K562 (cell line): ENCODE measurements around the gene TIAM1. TPM values are rescaled to one million over a fixed set of nuclear protein-coding genes. Genes with fewer than 3 reads are reported as not detected.

Experiments used
- ATAC-seq: fragments of 200-7000 bp; cut with Tn5 transposase; 3 replicates; pipeline ENCODE4 v1.9.1; 2020; ENCODE audit warnings: moderate library complexity
- BruUV-seq: library from RNA; stranded (reverse); fragments of 400-500 nt; replicated peaks from 2 replicates; lab custom pipeline; 2021; lab: Mats Ljungman, UMichigan
- CTCF ChIA-PET: fragments of 300-600 bp; formaldehyde crosslinking; extraction: SDS; loops from one replicate; lab custom pipeline; 2021; ENCODE audit warnings: low intra/inter-chr PET ratio; lab: Yijun Ruan, JAX
- POLR2A ChIA-PET: fragments of 300-600, 350-650 bp; sonication (Branson Sonifier 250); formaldehyde crosslinking; extraction: SDS; loops from one replicate; lab custom pipeline; 2021; ENCODE audit warnings: antibody characterized with exemption, inconsistent platforms; lab: Yijun Ruan, JAX
- DNase-seq, 4 experiments: peaks; one replicate each; pipeline versions ENCODE4 v3.0.0 to v3.0.0-alpha.2; 2011 to 2018; ENCODE audit warnings: low spot score in 3 of 4, mixed read lengths in 3 of 4; ENCODE audit errors: extremely low read depth in 1 of 4
- FAIRE-seq: peaks from 2 replicates; lab custom pipeline; 2011; peaks lifted over from hg19 to GRCh38; lab: Jason Lieb, UNC
- H2AFZ ChIP-seq: 2 replicates; pipeline ENCODE4 v1.6.0; 2011; ENCODE audit warnings: low read depth, low read length, control low read depth, inconsistent platforms
- H3K27ac ChIP-seq: fragments of 200-600 bp; 3 replicates; pipeline ENCODE4 v1.8.0; 2011; ENCODE audit warnings: low read depth, mild to moderate bottlenecking, control low read depth, inconsistent platforms, low read length, moderate library complexity, mixed read lengths; ENCODE audit errors: extremely low read depth
- H3K27me3 ChIP-seq, 2 experiments: fragments of 300-600 bp in 1 of 2; 2 replicates in 1 of 2; 3 replicates in 1 of 2; pipeline versions ENCODE4 v1.6.0 to v1.8.0; 2011; ENCODE audit warnings: inconsistent platforms in 2 of 2, low read length in 2 of 2, mild to moderate bottlenecking in 1 of 2, mixed read lengths in 1 of 2, moderate library complexity in 1 of 2; ENCODE audit not compliant: control insufficient read depth in 2 of 2, insufficient read depth in 2 of 2
- H3K36me3 ChIP-seq: fragments of 300-600 bp; 3 replicates; pipeline ENCODE4 v1.8.0; 2011; ENCODE audit warnings: mild to moderate bottlenecking, low read length, inconsistent platforms; ENCODE audit not compliant: control insufficient read depth, insufficient read depth
- H3K4me1 ChIP-seq, 2 experiments: fragments of 200-600 bp in 1 of 2; replicated peaks in 1 of 2; 2 replicates in 1 of 2; 3 replicates in 1 of 2; pipeline versions ENCODE4 v1.5.1 to v1.8.0; 2011; ENCODE audit warnings: inconsistent platforms in 2 of 2, low read length in 2 of 2, mild to moderate bottlenecking in 1 of 2, mixed read lengths in 1 of 2, moderate library complexity in 1 of 2; ENCODE audit not compliant: control insufficient read depth in 2 of 2, insufficient read depth in 2 of 2
- H3K4me2 ChIP-seq: 2 replicates; pipeline ENCODE4 v1.6.1; 2011; ENCODE audit warnings: low read length, control low read depth, inconsistent platforms, mixed read lengths; ENCODE audit not compliant: insufficient read depth
- H3K4me3 ChIP-seq: fragments of 200-600 bp; sonication (generic), shearing (Covaris generic); 2 replicates; pipeline ENCODE4 v1.5.1; 2016; ENCODE audit warnings: control low read depth, inconsistent platforms
- H3K79me2 ChIP-seq: fragments of 200-600 bp; 3 replicates; pipeline ENCODE4 v1.8.0; 2011; ENCODE audit warnings: low read length, inconsistent platforms; ENCODE audit not compliant: control insufficient read depth, insufficient read depth
- H3K9ac ChIP-seq, 2 experiments: 2 replicates each; pipeline versions ENCODE4 v1.6.0 to v1.6.1; 2011; ENCODE audit warnings: low read depth in 2 of 2, low read length in 2 of 2, control low read depth in 1 of 2, inconsistent platforms in 1 of 2, mild to moderate bottlenecking in 1 of 2, mixed read lengths in 1 of 2; ENCODE audit not compliant: insufficient read depth in 1 of 2
- H3K9me1 ChIP-seq: one replicate; pipeline ENCODE4 v1.6.0; 2011; ENCODE audit warnings: inconsistent platforms, mild to moderate bottlenecking, low read length, moderate library complexity; ENCODE audit not compliant: control insufficient read depth, insufficient read depth
- H3K9me3 ChIP-seq: replicated peaks from 2 replicates; pipeline ENCODE4 v1.5.1; 2011; ENCODE audit warnings: low read depth, low read length, inconsistent platforms; ENCODE audit not compliant: control insufficient read depth, insufficient read depth
- H4K20me1 ChIP-seq: replicated peaks from 2 replicates; pipeline ENCODE4 v1.6.1; 2011; ENCODE audit warnings: low read length, inconsistent platforms, mixed read lengths; ENCODE audit not compliant: control insufficient read depth, insufficient read depth
- CGGBP1 ChIP-seq: fragments of 250-450 bp; sonication (Bioruptor Pico); IDR thresholded peaks from 2 replicates; pipeline ENCODE4 v1.9.0; 2021; ENCODE audit warnings: mild to moderate bottlenecking
- HDAC1 ChIP-seq, 2 experiments: fragments of 450-650 bp; IDR thresholded peaks; 2 replicates each; pipeline ENCODE4 v1.6.1; 2016 to 2017; ENCODE audit warnings: inconsistent platforms in 1 of 2, mild to moderate bottlenecking in 1 of 2, moderate library complexity in 1 of 2
- HNRNPLL ChIP-seq: fragments of 200-400 bp; formaldehyde crosslinking; IDR thresholded peaks from 2 replicates; pipeline ENCODE4 v1.6.1; 2017; ENCODE audit warnings: low read length, low read depth, mild to moderate bottlenecking; ENCODE audit not compliant: poor library complexity, severe bottlenecking
- MCM7 ChIP-seq, 2 experiments: fragments of 450-650 bp; IDR thresholded peaks; 2 replicates each; pipeline ENCODE4 v1.6.1; 2016 to 2018
- MEIS2 ChIP-seq: fragments of 450-650 bp; IDR thresholded peaks from 2 replicates; pipeline ENCODE4 v1.6.1; 2014; ENCODE audit warnings: mild to moderate bottlenecking; ENCODE audit not compliant: partially characterized antibody
- PPARD ChIP-seq: fragments of 250-450 bp; sonication (Bioruptor Pico); IDR thresholded peaks from 2 replicates; pipeline ENCODE4 v1.8.0; 2022; ENCODE audit warnings: inconsistent platforms, mild to moderate bottlenecking, moderate library complexity
- RAD51 ChIP-seq: fragments of 450-650 bp; IDR thresholded peaks from 2 replicates; pipeline ENCODE4 v1.7.1; 2016; ENCODE audit warnings: low read depth, mild to moderate bottlenecking, borderline replicate concordance
- ZNF586 ChIP-seq: fragments of 450-650 bp; formaldehyde crosslinking; conservative IDR thresholded peaks from 2 replicates; pipeline ENCODE4 v1.4.0; 2020; ENCODE audit warnings: mild to moderate bottlenecking, moderate library complexity
- WGBS: fragments of 100-300 bp; shearing (Covaris generic); methylation state at CpG from one replicate; pipeline ENCODE4 v1.1.6; 2016; ENCODE audit warnings: low coverage, mixed read lengths; ENCODE audit not compliant: insufficient coverage; ENCODE audit errors: missing lambda C conversion rate; 5-methylcytosine and 5-hydroxymethylcytosine counted together
- in situ Hi-C: fragments of 300-500 bp; cut with MboI; formaldehyde crosslinking; loops from 4 replicates; pipeline ENCODE4 v1.15.0; 2018; ENCODE audit warnings: inconsistent platforms, mixed read lengths
- intact Hi-C: fragments of 100-400 bp; cut with micrococcal nuclease; formaldehyde crosslinking; loops from 2 replicates; pipeline ENCODE4 v1.14.2; 2022
- polyA plus RNA-seq, 8 experiments: library from polyadenylated mRNA; depleted of rRNA in 4 of 8; stranded (reverse) in 5 of 8; unstranded in 3 of 8; fragments of >200 nt; fragmentation: Nextera tagmentation in 2 of 8; fragmentation: Illumina TruSeq in 1 of 8; extraction: Ambion mirVana in 2 of 8; extraction: Trizol in 1 of 8; gene quantifications; 2 replicates each; pipeline versions ENCODE4 v1.2.1 to v1.2.3, GENCODE V29; 2011 to 2014; ENCODE audit warnings: inconsistent platforms in 1 of 8, missing spikeins in 1 of 8
- total RNA-seq, 7 experiments: library from RNA; depleted of rRNA in 6 of 7; stranded (reverse); fragments of >200 nt in 6 of 7; fragmentation: Illumina TruSeq in 2 of 7; extraction: Trizol in 2 of 7; gene quantifications; 2 replicates each; pipeline versions ENCODE4 v1.2.1 to v1.2.3, GENCODE V29; 2011 to 2021; ENCODE audit warnings: low replicate concordance in 1 of 7

TIAM1 gene
- total and polyA plus RNA-seq, 9 of the 15 experiments (the other 6 are each of a cell fraction or from before 2014, with no cell fraction given): 0.11 TPM; not detected in 8

DNA sequence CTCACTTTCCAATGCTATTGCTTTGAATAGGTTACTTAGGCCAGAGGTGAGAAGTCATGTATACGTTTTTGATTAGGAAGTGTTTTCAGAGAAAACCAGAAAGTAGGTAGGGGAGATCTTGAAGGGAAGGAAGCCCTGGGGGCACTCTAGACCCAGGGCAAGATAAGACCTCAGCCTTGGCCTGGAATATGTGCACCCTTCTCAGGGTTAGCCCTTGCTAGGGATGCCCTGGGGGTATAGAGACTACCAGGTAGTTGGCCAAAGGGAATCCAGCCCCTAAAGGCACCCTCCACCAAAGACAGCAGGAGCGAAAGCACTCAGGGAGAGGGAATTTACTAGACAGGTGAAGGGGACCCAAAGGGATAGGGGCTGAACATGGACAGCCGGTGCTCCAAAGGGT, 7.0 kb downstream of the TIAM1 start:
- H3K27ac ChIP-seq: no peak overlapping the region
- DNase-seq (no peak), FAIRE-seq (no peak), ATAC-seq (no peak)
- ChIA-PET POLR2A (no interaction called here), CTCF (no interaction called here)
- H4K20me1 ChIP-seq: no peaks in the 10 kb centered on the region; the same call in 1 of the 2 replicates
- TF ChIP-seq MEIS2 (no peak), RAD51 (no peak), CGGBP1 (CRISPR knock-in tag) (no peak), ZNF586 (no peak), MCM7 (IDR thresholded peaks at IDR 0.05) (no peak), HDAC1 (IDR thresholded peaks at IDR 0.05) (no peak), PPARD (no peak), HNRNPLL (no peak)
- H3K4me3 ChIP-seq: no peak overlapping the region
- H3K27me3 ChIP-seq: peaks cover 7 to 17% of the 10 kb centered on the region in 2 experiments; a peak in 3 of 5 replicates
- no peaks in the 10 kb centered on the region for H3K9me1 ChIP-seq
- in situ Hi-C loops: no loop called here
- BruUV-seq: no TSS peak
- H3K36me3 ChIP-seq: no peaks in the 10 kb centered on the region
- H3K9ac ChIP-seq: no peak overlapping the region
- WGBS: 0% methylated on average over 3 of the region's 3 CpGs
- H3K4me1 ChIP-seq: no peaks in the 10 kb centered on the region
- H3K4me2 ChIP-seq: no peak overlapping the region
- intact Hi-C loops: no loop called here
- H3K9me3 ChIP-seq: no peaks in the 10 kb centered on the region
- H2AFZ ChIP-seq: no peak overlapping the region
- no peaks in the 10 kb centered on the region for H3K79me2 ChIP-seq
